DND-41 (cell line): ENCODE results near the gene TPK1.

Experiments used
- ATAC-seq: fragments of 200-7000 bp; cut with Tn5 transposase; 3 replicates; pipeline ENCODE4 v1.9.1; 2021; ENCODE audit warnings: low read depth; ENCODE audit not compliant: insufficient read depth
- DNase-seq: peaks from one replicate; pipeline ENCODE4 v3.0.0-alpha.2; 2020
- H2AFZ ChIP-seq: 2 replicates; pipeline ENCODE4 v1.6.0; 2012; ENCODE audit warnings: low read depth, low read length
- H3K27ac ChIP-seq: 2 replicates; pipeline ENCODE4 v1.5.1; 2012; ENCODE audit warnings: low read length, inconsistent platforms
- H3K27me3 ChIP-seq: fragments of 200-600 bp; sonication (generic); 2 replicates; pipeline ENCODE4 v1.6.0; 2012; ENCODE audit warnings: low read length, mild to moderate bottlenecking, inconsistent platforms; ENCODE audit not compliant: insufficient read depth, poor library complexity
- H3K36me3 ChIP-seq: 2 replicates; pipeline ENCODE4 v1.5.1; 2012; ENCODE audit warnings: low read length, inconsistent platforms; ENCODE audit not compliant: insufficient read depth
- H3K4me1 ChIP-seq: 2 replicates; pipeline ENCODE4 v1.5.1; 2012; ENCODE audit warnings: mild to moderate bottlenecking, low read length; ENCODE audit not compliant: insufficient read depth
- H3K4me2 ChIP-seq: 2 replicates; pipeline ENCODE4 v1.6.0; 2012; ENCODE audit warnings: mild to moderate bottlenecking, moderate library complexity, low read length, inconsistent platforms; ENCODE audit not compliant: insufficient read depth
- H3K4me3 ChIP-seq, 2 experiments: fragments of 200-600 bp in 1 of 2; shearing (Covaris generic) in 1 of 2; 2 replicates each; pipeline ENCODE4 v1.5.1; 2012 to 2016; ENCODE audit warnings: inconsistent platforms in 2 of 2, low read length in 2 of 2, mild to moderate bottlenecking in 2 of 2, low read depth in 1 of 2, moderate library complexity in 1 of 2
- H3K79me2 ChIP-seq: 2 replicates; pipeline ENCODE4 v1.6.0; 2012; ENCODE audit warnings: low read length, inconsistent platforms; ENCODE audit not compliant: insufficient read depth
- H3K9ac ChIP-seq: 2 replicates; pipeline ENCODE4 v1.6.0; 2012; ENCODE audit warnings: low read depth, mild to moderate bottlenecking, inconsistent platforms, low read length, moderate library complexity
- H3K9me3 ChIP-seq: 2 replicates; pipeline ENCODE4 v1.5.1; 2012; ENCODE audit warnings: low read length, moderate library complexity, mild to moderate bottlenecking, inconsistent platforms; ENCODE audit not compliant: insufficient read depth, severe bottlenecking
- H4K20me1 ChIP-seq: 2 replicates; pipeline ENCODE4 v1.6.0; 2012; ENCODE audit warnings: low read length; ENCODE audit not compliant: insufficient read depth
- EZH2 ChIP-seq: IDR thresholded peaks from 3 replicates; pipeline ENCODE4 v1.6.1; 2012; ENCODE audit warnings: borderline replicate concordance, low read depth, mild to moderate bottlenecking, moderate library complexity, low read length, inconsistent platforms; ENCODE audit not compliant: severe bottlenecking
- TF ChIP-seq, protein P1 (sequence below): IDR thresholded peaks from 2 replicates; pipeline ENCODE4 v1.5.1; 2012; ENCODE audit warnings: borderline replicate concordance, low read length, moderate library complexity, mild to moderate bottlenecking; ENCODE audit not compliant: poor library complexity, severe bottlenecking; ENCODE audit errors: extremely low read depth

TPK1 gene

DNA sequence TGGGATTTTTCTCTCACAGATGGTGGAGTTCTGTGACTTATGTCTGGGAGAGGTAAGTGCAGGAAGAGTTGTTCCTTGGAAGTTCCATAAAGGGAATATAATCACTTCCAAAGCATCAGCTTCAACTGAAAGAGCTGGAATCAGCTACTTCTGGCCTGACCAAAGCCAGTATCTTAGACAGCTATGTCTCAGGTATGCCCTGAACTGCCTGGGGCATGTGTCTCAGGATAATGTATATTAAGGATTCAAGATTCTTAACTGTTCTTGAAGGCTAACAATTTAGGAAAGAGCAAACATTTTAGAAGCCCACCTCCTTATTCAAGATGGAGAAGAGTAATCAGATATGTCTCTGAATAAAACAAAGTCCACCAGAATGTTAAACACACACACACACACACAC, 420.0 kb downstream of the TPK1 start:
- no peak overlapping the region for H3K27ac ChIP-seq
- no peak for DNase-seq
- H3K9ac ChIP-seq = no peak overlapping the region
- no peaks in the 10 kb centered on the region for H3K27me3 ChIP-seq
- H3K36me3 ChIP-seq = no peaks in the 10 kb centered on the region
- no peak overlapping the region for H2AFZ ChIP-seq
- no peak overlapping the region for H3K4me3 ChIP-seq
- H4K20me1 ChIP-seq = no peaks in the 10 kb centered on the region
- no peaks in the 10 kb centered on the region for H3K4me1 ChIP-seq
- H3K4me2 ChIP-seq = no peak overlapping the region
- no peaks in the 10 kb centered on the region for H3K9me3 ChIP-seq
- TF ChIP-seq, protein P1, sequence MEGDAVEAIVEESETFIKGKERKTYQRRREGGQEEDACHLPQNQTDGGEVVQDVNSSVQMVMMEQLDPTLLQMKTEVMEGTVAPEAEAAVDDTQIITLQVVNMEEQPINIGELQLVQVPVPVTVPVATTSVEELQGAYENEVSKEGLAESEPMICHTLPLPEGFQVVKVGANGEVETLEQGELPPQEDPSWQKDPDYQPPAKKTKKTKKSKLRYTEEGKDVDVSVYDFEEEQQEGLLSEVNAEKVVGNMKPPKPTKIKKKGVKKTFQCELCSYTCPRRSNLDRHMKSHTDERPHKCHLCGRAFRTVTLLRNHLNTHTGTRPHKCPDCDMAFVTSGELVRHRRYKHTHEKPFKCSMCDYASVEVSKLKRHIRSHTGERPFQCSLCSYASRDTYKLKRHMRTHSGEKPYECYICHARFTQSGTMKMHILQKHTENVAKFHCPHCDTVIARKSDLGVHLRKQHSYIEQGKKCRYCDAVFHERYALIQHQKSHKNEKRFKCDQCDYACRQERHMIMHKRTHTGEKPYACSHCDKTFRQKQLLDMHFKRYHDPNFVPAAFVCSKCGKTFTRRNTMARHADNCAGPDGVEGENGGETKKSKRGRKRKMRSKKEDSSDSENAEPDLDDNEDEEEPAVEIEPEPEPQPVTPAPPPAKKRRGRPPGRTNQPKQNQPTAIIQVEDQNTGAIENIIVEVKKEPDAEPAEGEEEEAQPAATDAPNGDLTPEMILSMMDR = no peak
- TF ChIP-seq EZH2 = no peak
- no peaks in the 10 kb centered on the region for H3K79me2 ChIP-seq
- ATAC-seq = no peak

- H3K27ac ChIP-seq = no peak overlapping the region
- no peak overlapping the region for H3K4me3 ChIP-seq
- DNase-seq (no peak), ATAC-seq (no peak)
- no peaks in the 10 kb centered on the region for H3K4me1 ChIP-seq
- H3K9me3 ChIP-seq = no peaks in the 10 kb centered on the region
- TF ChIP-seq, protein P1 = no peak
- no peaks in the 10 kb centered on the region for H3K27me3 ChIP-seq
- no peak overlapping the region for H3K4me2 ChIP-seq
- H3K36me3 ChIP-seq = no peaks in the 10 kb centered on the region
- no peak overlapping the region for H3K9ac ChIP-seq
- no peaks in the 10 kb centered on the region for H4K20me1 ChIP-seq
- H3K79me2 ChIP-seq = no peaks in the 10 kb centered on the region
- H2AFZ ChIP-seq = no peak overlapping the region
Observed at GRCh38 chr7:144414815-144415214, 421.0 kb downstream of the TPK1 start.

GRCh38 chr7:144410441-144410840, 425.4 kb downstream of the TPK1 start:
- Histone ChIP-seq H3K4me3 (no peak overlapping the region), H3K9ac (no peak overlapping the region), H2AFZ (no peak overlapping the region), H3K36me3 (no peaks in the 10 kb centered on the region), H4K20me1 (no peaks in the 10 kb centered on the region), H3K27ac (no peak overlapping the region), H3K4me1 (no peaks in the 10 kb centered on the region), H3K9me3 (no peaks in the 10 kb centered on the region), H3K27me3 (no peaks in the 10 kb centered on the region), H3K79me2 (no peaks in the 10 kb centered on the region), H3K4me2 (no peak overlapping the region)
- DNase-seq (no peak), ATAC-seq (no peak)
- TF ChIP-seq, protein P1 = no peak
- no peak for TF ChIP-seq EZH2

- H3K27me3 ChIP-seq = no peaks in the 10 kb centered on the region
- no peaks in the 10 kb centered on the region for H4K20me1 ChIP-seq
- H3K4me3 ChIP-seq = no peak overlapping the region
- no peaks in the 10 kb centered on the region for H3K9me3 ChIP-seq
- no peaks in the 10 kb centered on the region for H3K79me2 ChIP-seq
- H3K4me1 ChIP-seq = no peaks in the 10 kb centered on the region
- no peak overlapping the region for H3K4me2 ChIP-seq
- no peak overlapping the region for H3K27ac ChIP-seq
- no peak for TF ChIP-seq EZH2
- TF ChIP-seq, protein P1 = no peak
- no peak overlapping the region for H2AFZ ChIP-seq
- no peaks in the 10 kb centered on the region for H3K36me3 ChIP-seq
- H3K9ac ChIP-seq = no peak overlapping the region
- DNase-seq = no peak
- no peak for ATAC-seq
Observed at GRCh38 chr7:144408121-144408520, 427.7 kb downstream of the TPK1 start.
